CD14-positive monocyte (primary cell): ENCODE results near the gene CXCR2. TPM values are rescaled to one million over a fixed set of nuclear protein-coding genes. Genes with fewer than 3 reads are reported as not detected.

Source experiments
- DNase-seq, 3 donors: peaks; one replicate each; pipeline ENCODE4 v3.0.0-alpha.2; 2011 to 2022
- H2AFZ ChIP-seq: 2 replicates; pipeline ENCODE4 v1.6.0; 2012; ENCODE audit warnings: mild to moderate bottlenecking, low read depth, low read length, inconsistent platforms; ENCODE audit not compliant: insufficient read depth, poor library complexity, severe bottlenecking
- H3K27ac ChIP-seq, 2 donors: 1 replicate in 1 of 2; 2 replicates in 1 of 2; pipeline ENCODE4 v1.5.1; 2012 to 2013; ENCODE audit warnings: low read length in 2 of 2, control low read depth in 1 of 2, inconsistent platforms in 1 of 2, low read depth in 1 of 2, mild to moderate bottlenecking in 1 of 2
- H3K27me3 ChIP-seq, 2 donors: one replicate each; pipeline versions ENCODE4 v1.6.0 to v1.6.1; 2011 to 2013; ENCODE audit warnings: low read length in 2 of 2; ENCODE audit not compliant: control insufficient read depth in 2 of 2, insufficient read depth in 2 of 2
- H3K36me3 ChIP-seq, 2 donors: replicated peaks in 1 of 2; 1 replicate in 1 of 2; 2 replicates in 1 of 2; pipeline versions ENCODE4 v1.5.1 to v1.6.1; 2012 to 2013; ENCODE audit warnings: low read length in 2 of 2, control low read depth in 1 of 2, inconsistent platforms in 1 of 2, mild to moderate bottlenecking in 1 of 2; ENCODE audit not compliant: insufficient read depth in 2 of 2, control insufficient read depth in 1 of 2
- H3K4me1 ChIP-seq, 2 donors: 1 replicate in 1 of 2; 2 replicates in 1 of 2; pipeline versions ENCODE4 v1.5.1 to v1.6.1; 2012 to 2013; ENCODE audit warnings: low read length in 2 of 2, control low read depth in 1 of 2, inconsistent platforms in 1 of 2, mild to moderate bottlenecking in 1 of 2, moderate library complexity in 1 of 2; ENCODE audit not compliant: insufficient read depth in 2 of 2, control insufficient read depth in 1 of 2
- H3K4me2 ChIP-seq: replicated peaks from 2 replicates; pipeline ENCODE3; 2012; ENCODE audit warnings: low read length, moderate library complexity, mild to moderate bottlenecking; ENCODE audit not compliant: poor library complexity, severe bottlenecking; ENCODE audit errors: extremely low read depth
- H3K4me3 ChIP-seq, 3 experiments: fragments of 200-600 bp in 1 of 3; sonication (generic) in 1 of 3; replicated peaks in 1 of 3; 1 replicate in 2 of 3; 2 replicates in 1 of 3; pipeline ENCODE4 v1.5.1; 2011 to 2013; ENCODE audit warnings: low read length in 3 of 3, mild to moderate bottlenecking in 3 of 3, control low read depth in 2 of 3, low read depth in 2 of 3, inconsistent platforms in 1 of 3, moderate library complexity in 1 of 3
- H3K79me2 ChIP-seq: 2 replicates; pipeline ENCODE4 v1.6.0; 2012; ENCODE audit warnings: mild to moderate bottlenecking, control low read depth, inconsistent platforms, low read length, moderate library complexity; ENCODE audit not compliant: insufficient read depth
- H3K9ac ChIP-seq: 2 replicates; pipeline ENCODE4 v1.6.0; 2017; ENCODE audit warnings: low read length, mild to moderate bottlenecking; ENCODE audit not compliant: insufficient read depth, poor library complexity, severe bottlenecking
- H3K9me3 ChIP-seq, 2 donors: replicated peaks in 1 of 2; 1 replicate in 1 of 2; 2 replicates in 1 of 2; pipeline versions ENCODE4 v1.5.1 to v1.6.1; 2012 to 2013; ENCODE audit warnings: low read length in 2 of 2, control low read depth in 1 of 2; ENCODE audit not compliant: control insufficient read depth in 1 of 2, insufficient read depth in 1 of 2
- H4K20me1 ChIP-seq: 2 replicates; pipeline ENCODE4 v1.6.0; 2012; ENCODE audit warnings: mild to moderate bottlenecking, low read length, control low read depth, moderate library complexity; ENCODE audit not compliant: insufficient read depth
- H3K27ac Mint-ChIP-seq, 7 donors: one replicate each; pipeline ENCODE4 v1.8.0; 2020; ENCODE audit warnings: mild to moderate bottlenecking in 7 of 7, mixed read lengths in 7 of 7, moderate library complexity in 6 of 7, inconsistent platforms in 2 of 7
- H3K27me3 Mint-ChIP-seq, 3 donors: one replicate each; pipeline ENCODE4 v1.8.0; 2021 to 2022; ENCODE audit warnings: low read depth in 3 of 3, mild to moderate bottlenecking in 3 of 3, mixed read lengths in 3 of 3, moderate library complexity in 3 of 3, inconsistent platforms in 1 of 3
- H3K36me3 Mint-ChIP-seq, 2 donors: one replicate each; pipeline ENCODE4 v1.8.0; 2020; ENCODE audit warnings: mixed read lengths in 2 of 2, inconsistent platforms in 1 of 2, mild to moderate bottlenecking in 1 of 2
- H3K4me1 Mint-ChIP-seq: one replicate; pipeline ENCODE4 v1.8.0; 2020; ENCODE audit warnings: mild to moderate bottlenecking, mixed read lengths
- H3K4me3 Mint-ChIP-seq, 2 donors: one replicate each; pipeline ENCODE4 v1.8.0; 2020; ENCODE audit warnings: mild to moderate bottlenecking in 2 of 2, mixed read lengths in 2 of 2, moderate library complexity in 1 of 2
- H3K9me3 Mint-ChIP-seq, 7 donors: one replicate each; pipeline ENCODE4 v1.8.0; 2020 to 2022; ENCODE audit warnings: mixed read lengths in 7 of 7, mild to moderate bottlenecking in 6 of 7, moderate library complexity in 6 of 7, inconsistent platforms in 2 of 7
- CTCF ChIP-seq: fragments of 200-600 bp; IDR thresholded peaks from one replicate; pipeline ENCODE4 v1.8.0; 2022; ENCODE audit warnings: antibody characterized with exemption, mild to moderate bottlenecking
- WGBS: methylation state at CpG from one replicate; pipeline ENCODE4 v1.1.5; 2013; ENCODE audit warnings: missing lambda C conversion rate; ENCODE audit not compliant: insufficient coverage; 5-methylcytosine and 5-hydroxymethylcytosine counted together
- intact Hi-C, 2 donors: fragments of 100-400 bp; cut with micrococcal nuclease; formaldehyde crosslinking; loops; one replicate each; pipeline versions ENCODE4 v1.15.0 to v1.15.1; 2023
- polyA plus RNA-seq, 3 donors: library from polyadenylated mRNA; depleted of rRNA in 1 of 3; unstranded in 2 of 3; stranded (reverse) in 1 of 3; fragments of 300-500 nt in 2 of 3; fragments of >200 nt in 1 of 3; fragmentation: Illumina TruSeq in 2 of 3; gene quantifications; 1 replicate in 2 of 3; 2 replicates in 1 of 3; pipeline ENCODE4 v1.2.3, GENCODE V29; 2012 to 2021

CXCR2 gene
- polyA plus RNA-seq, 3 donors = 7.8 to 33.5 (median 14.0) TPM

GRCh38 chr2:218186355-218186766 is 60.5 kb downstream of the CXCR2 start:
- peaks cover 0 to 4% (median 0%) of the 10 kb centered on the region in 7 donors for H3K9me3 Mint-ChIP-seq
- no peaks in the 10 kb centered on the region for H3K36me3 ChIP-seq
- H3K4me1 Mint-ChIP-seq = peaks cover 6% of the 10 kb centered on the region
- H3K4me1 ChIP-seq = peaks cover 6 to 10% of the 10 kb centered on the region in 2 donors
- intact Hi-C loops = loop anchor here (5.0 to 10.0 kb wide), 3 partner anchors 46 to 288 kb away; no protein-coding TSS in a partner anchor
- no peaks in the 10 kb centered on the region for H4K20me1 ChIP-seq
- peaks cover 0 to 5% (median 3%) of the 10 kb centered on the region in 3 donors for H3K27me3 Mint-ChIP-seq
- WGBS = 41% methylated on average over 6 of the region's 8 CpGs
- peak; percentile 89 for TF ChIP-seq CTCF
- peak; percentile 61 to 77 (median 75) for DNase-seq
- no peak overlapping the region for H3K27ac ChIP-seq
- no peaks in the 10 kb centered on the region for H3K36me3 Mint-ChIP-seq
- peak overlapping the region; percentile 55 for H2AFZ ChIP-seq
- no peak overlapping the region for H3K4me3 ChIP-seq
- no peak overlapping the region for H3K4me2 ChIP-seq
- H3K79me2 ChIP-seq = no peaks in the 10 kb centered on the region
- peak overlapping the region in 2 of 7 donors; percentile 5 to 50 for H3K27ac Mint-ChIP-seq
- no peaks in the 10 kb centered on the region for H3K9me3 ChIP-seq
- peak overlapping the region in 1 of 2 donors; percentile 26 for H3K4me3 Mint-ChIP-seq
- H3K9ac ChIP-seq = no peak overlapping the region
- H3K27me3 ChIP-seq = no peaks in the 10 kb centered on the region

Other genes starting within 250 kb of the CXCR2 start
- 1 to 10 TPM in 2 of 3 donors, under 1 TPM in 1; 0.26 to 1.6 (median 1.5) TPM for gene TNS1, start 123.0 kb upstream of the CXCR2 start, polyA plus RNA-seq
- gene RUFY4, start 56.8 kb upstream of the CXCR2 start, polyA plus RNA-seq = 10 to 100 TPM in 1 of 3 donors, under 1 TPM in 2; 0.65 to 26.1 (median 0.68) TPM
- gene CXCR1, start 40.9 kb downstream of the CXCR2 start, polyA plus RNA-seq = 1 to 10 TPM in 1 of 3 donors, under 1 TPM in 2; 0.44 to 2.4 (median 0.59) TPM
- 1,000 to 10,000 TPM in 2 of 3 donors, 100 to 1,000 TPM in 1; 640 to 1,227 (median 1,162) TPM for gene ARPC2, start 91.2 kb downstream of the CXCR2 start, polyA plus RNA-seq
- 100 to 1,000 TPM in 2 of 3 donors, 10 to 100 TPM in 1; 26.0 to 181 (median 143) TPM for gene GPBAR1, start 135.0 kb downstream of the CXCR2 start, polyA plus RNA-seq
- 100 to 1,000 TPM in 1 of 3 donors, 10 to 100 TPM in 2; 90.8 to 108 (median 98.7) TPM for gene AAMP, start 144.1 kb downstream of the CXCR2 start, polyA plus RNA-seq
- gene PNKD, start 144.5 kb downstream of the CXCR2 start, polyA plus RNA-seq = 10 to 100 TPM; 79.8 to 92.0 (median 88.2) TPM
- 100 to 1,000 TPM; 101 to 139 (median 129) TPM for gene TMBIM1, start 166.5 kb downstream of the CXCR2 start, polyA plus RNA-seq
- 1 to 10 TPM; 1.8 to 5.5 (median 2.9) TPM for gene CATIP, start 230.8 kb downstream of the CXCR2 start, polyA plus RNA-seq